H9 (cell line): ENCODE data around the gene LRP2BP. TPM values are rescaled to one million over a fixed set of nuclear protein-coding genes. Genes with fewer than 3 reads are reported as not detected.
A peak's percentile ranks its signal among the peaks of the same experiment; 100 is the strongest.

Source experiments
- DNase-seq: peaks from one replicate; pipeline ENCODE4 v3.0.0-alpha.2; 2017
- H2AFZ ChIP-seq: one replicate; pipeline ENCODE4 v1.6.1; 2013; ENCODE audit warnings: mild to moderate bottlenecking, low read length, control low read depth, moderate library complexity
- H2AK5ac ChIP-seq: 2 replicates; pipeline ENCODE4 v1.6.1; 2013; ENCODE audit warnings: low read length, control low read depth, mixed read lengths; ENCODE audit not compliant: insufficient read length
- H2BK120ac ChIP-seq: one replicate; pipeline ENCODE4 v1.6.1; 2013; ENCODE audit warnings: low read depth, mild to moderate bottlenecking, low read length, control low read depth, inconsistent platforms; ENCODE audit not compliant: poor library complexity, severe bottlenecking
- H2BK12ac ChIP-seq: 2 replicates; pipeline ENCODE4 v1.6.1; 2013; ENCODE audit warnings: low read length, control low read depth, mixed read lengths, low read depth; ENCODE audit not compliant: insufficient read length
- H2BK15ac ChIP-seq: 2 replicates; pipeline ENCODE4 v1.6.1; 2013; ENCODE audit warnings: low read depth, low read length, control low read depth
- H2BK20ac ChIP-seq: one replicate; pipeline ENCODE4 v1.6.1; 2013; ENCODE audit warnings: low read depth, mild to moderate bottlenecking, low read length, control low read depth, inconsistent platforms; ENCODE audit not compliant: poor library complexity, severe bottlenecking
- H2BK5ac ChIP-seq: 2 replicates; pipeline ENCODE4 v1.6.1; 2013; ENCODE audit warnings: low read length, control low read depth, mixed read lengths; ENCODE audit not compliant: insufficient read length
- H3K14ac ChIP-seq: 2 replicates; pipeline ENCODE4 v1.6.1; 2013; ENCODE audit warnings: low read length, control low read depth; ENCODE audit not compliant: insufficient read depth
- H3K18ac ChIP-seq: 2 replicates; pipeline ENCODE4 v1.6.1; 2013; ENCODE audit warnings: low read depth, mild to moderate bottlenecking, mixed read lengths, low read length, control low read depth; ENCODE audit not compliant: insufficient read length
- H3K23ac ChIP-seq: 2 replicates; pipeline ENCODE4 v1.6.1; 2013; ENCODE audit warnings: low read length, control low read depth, mixed read lengths, low read depth; ENCODE audit not compliant: insufficient read length
- H3K23me2 ChIP-seq: 2 replicates; pipeline ENCODE4 v1.6.1; 2013; ENCODE audit warnings: low read depth, mild to moderate bottlenecking, mixed read lengths, low read length, control low read depth; ENCODE audit not compliant: insufficient read length, poor library complexity, severe bottlenecking
- H3K27ac ChIP-seq: 2 replicates; pipeline ENCODE4 v1.5.1; 2013; ENCODE audit warnings: low read length, control low read depth, mixed read lengths, low read depth; ENCODE audit not compliant: insufficient read length
- H3K27me3 ChIP-seq: 2 replicates; pipeline ENCODE4 v1.6.1; 2013; ENCODE audit warnings: low read length, control low read depth, inconsistent platforms; ENCODE audit not compliant: insufficient read depth
- H3K4ac ChIP-seq: 2 replicates; pipeline ENCODE4 v1.6.1; 2013; ENCODE audit warnings: low read depth, mild to moderate bottlenecking, control low read depth, inconsistent platforms, low read length, moderate library complexity
- H3K4me1 ChIP-seq: 2 replicates; pipeline ENCODE4 v1.6.1; 2013; ENCODE audit warnings: low read length, control low read depth, inconsistent platforms; ENCODE audit not compliant: insufficient read depth
- H3K4me2 ChIP-seq: 2 replicates; pipeline ENCODE4 v1.6.1; 2013; ENCODE audit warnings: low read length, control low read depth, mixed read lengths; ENCODE audit not compliant: insufficient read length, insufficient read depth
- H3K56ac ChIP-seq: 2 replicates; pipeline ENCODE4 v1.6.1; 2013; ENCODE audit warnings: low read depth, mild to moderate bottlenecking, mixed read lengths, low read length, control low read depth; ENCODE audit not compliant: insufficient read length
- H3K79me1 ChIP-seq: 2 replicates; pipeline ENCODE4 v1.6.1; 2013; ENCODE audit warnings: low read depth, mild to moderate bottlenecking, moderate library complexity, low read length, control low read depth, inconsistent platforms; ENCODE audit not compliant: insufficient read depth, poor library complexity, severe bottlenecking
- H3K79me2 ChIP-seq: 2 replicates; pipeline ENCODE4 v1.6.1; 2013; ENCODE audit warnings: low read length, control low read depth, inconsistent platforms; ENCODE audit not compliant: insufficient read depth
- H3K9ac ChIP-seq: 2 replicates; pipeline ENCODE4 v1.6.1; 2013; ENCODE audit warnings: low read length, control low read depth, mixed read lengths; ENCODE audit not compliant: insufficient read length; ENCODE audit errors: extremely low read depth
- H3K9me3 ChIP-seq: one replicate; pipeline ENCODE4 v1.6.1; 2013; ENCODE audit warnings: low read depth, low read length, inconsistent platforms; ENCODE audit not compliant: control insufficient read depth
- H3T11ph ChIP-seq: one replicate; pipeline ENCODE4 v1.6.1; 2013; ENCODE audit warnings: mild to moderate bottlenecking, low read length, control low read depth, inconsistent platforms
- H4K20me1 ChIP-seq: one replicate; pipeline ENCODE4 v1.6.1; 2013; ENCODE audit not compliant: control insufficient read depth, insufficient read length, insufficient read depth
- H4K5ac ChIP-seq: 2 replicates; pipeline ENCODE4 v1.6.1; 2013; ENCODE audit warnings: low read depth, mild to moderate bottlenecking, mixed read lengths, low read length, control low read depth; ENCODE audit not compliant: insufficient read length
- H4K8ac ChIP-seq: replicated peaks from 2 replicates; pipeline ENCODE4 v1.6.1; 2013; ENCODE audit warnings: low read length, control low read depth, mixed read lengths, low read depth; ENCODE audit not compliant: insufficient read length
- H4K91ac ChIP-seq: 2 replicates; pipeline ENCODE4 v1.6.1; 2013; ENCODE audit warnings: low read depth, mild to moderate bottlenecking, moderate library complexity, mixed read lengths, low read length, control low read depth; ENCODE audit not compliant: insufficient read length
- H3K27ac Mint-ChIP-seq, 3 experiments: 2 replicates in 2 of 3; 3 replicates in 1 of 3; pipeline ENCODE4 v1.8.0; 2020 to 2021; ENCODE audit warnings: mixed read lengths in 3 of 3, mild to moderate bottlenecking in 1 of 3, moderate library complexity in 1 of 3
- H3K27me3 Mint-ChIP-seq: 2 replicates; pipeline ENCODE4 v1.8.0; 2021; ENCODE audit warnings: low read depth, mild to moderate bottlenecking, moderate library complexity, mixed read lengths
- H3K36me3 Mint-ChIP-seq, 3 experiments: 2 replicates in 2 of 3; 3 replicates in 1 of 3; pipeline ENCODE4 v1.8.0; 2020 to 2021; ENCODE audit warnings: low read depth in 3 of 3, mixed read lengths in 3 of 3; ENCODE audit not compliant: insufficient read depth in 1 of 3
- H3K4me1 Mint-ChIP-seq, 2 experiments: 2 replicates each; pipeline ENCODE4 v1.8.0; 2020; ENCODE audit warnings: mixed read lengths in 2 of 2
- H3K4me3 Mint-ChIP-seq, 2 experiments: 2 replicates in 1 of 2; 3 replicates in 1 of 2; pipeline ENCODE4 v1.8.0; 2020 to 2021; ENCODE audit warnings: mild to moderate bottlenecking in 2 of 2, mixed read lengths in 2 of 2, moderate library complexity in 1 of 2
- H3K9me3 Mint-ChIP-seq, 2 experiments: 2 replicates in 1 of 2; 3 replicates in 1 of 2; pipeline ENCODE4 v1.8.0; 2020; ENCODE audit warnings: mild to moderate bottlenecking in 2 of 2, mixed read lengths in 2 of 2, moderate library complexity in 1 of 2
- CTCF ChIP-seq: fragments of 200-600 bp; sonication (generic); conservative IDR thresholded peaks from 3 replicates; pipeline ENCODE4 v1.8.0; 2021; ENCODE audit warnings: antibody characterized with exemption, mild to moderate bottlenecking
- WGBS: extraction: QIAGEN DNeasy Blood & Tissue Kit; methylation state at CpG from one replicate; pipeline ENCODE4 v1.1.7; 2013; ENCODE audit warnings: missing lambda C conversion rate, low lambda C conversion rate, mixed read lengths; ENCODE audit not compliant: insufficient read length; ENCODE audit errors: extremely low coverage; 5-methylcytosine and 5-hydroxymethylcytosine counted together
- total RNA-seq: library from RNA; stranded (reverse); gene quantifications from 2 replicates; pipeline ENCODE4 v1.2.1, GENCODE V29; 2021

LRP2BP gene
- total RNA-seq, 1 experiment from 2014 or later, result 0.46 TPM

DNA sequence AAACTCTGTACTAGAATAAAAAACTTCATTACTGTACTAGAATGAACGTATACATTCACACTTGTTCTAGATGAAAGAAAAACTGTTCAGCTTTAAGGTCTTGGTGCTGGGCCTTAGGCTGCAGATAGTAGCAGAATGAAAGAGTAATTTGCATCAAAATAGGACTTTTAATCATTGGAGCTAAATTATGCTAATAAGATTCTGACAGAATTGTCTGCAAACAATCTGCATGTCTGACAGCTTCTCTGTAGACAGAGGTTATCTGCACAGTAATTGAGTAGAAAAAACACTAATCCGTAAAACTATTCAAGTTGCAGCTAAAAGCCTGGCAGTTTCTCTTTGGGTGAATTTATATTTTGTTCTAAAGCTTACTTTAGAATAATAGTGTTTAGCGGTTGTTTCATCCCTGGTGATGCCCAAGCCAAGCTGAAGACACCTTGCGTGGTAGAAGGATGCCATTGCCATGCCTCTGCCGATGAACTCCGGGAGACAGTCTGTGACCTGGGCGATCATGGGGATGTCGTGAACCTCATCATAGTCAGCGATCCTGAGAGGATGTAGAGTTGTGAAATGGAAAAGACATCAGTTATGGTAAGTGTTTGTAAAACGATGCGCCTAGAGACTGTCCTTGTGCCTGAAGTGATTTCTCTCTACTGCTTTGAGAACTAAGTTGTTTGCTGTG lies 25.3 kb downstream of the LRP2BP start:
- H3K27me3 ChIP-seq, result no peaks in the 10 kb centered on the region
- H3T11ph ChIP-seq, result no peak overlapping the region
- WGBS, result no CpG with 5 or more reads among the region's 11 CpGs
- H3K27ac ChIP-seq, result no peak overlapping the region
- no peak overlapping the region for H2BK5ac ChIP-seq
- Mint-ChIP-seq H3K27ac (peak overlapping the region in 1 of 3 experiments; percentile 72; a peak in 2 of 7 replicates), H3K27me3 (no peaks in the 10 kb centered on the region), H3K9me3 (no peaks in the 10 kb centered on the region), H3K4me3 (no peak overlapping the region), H3K36me3 (peaks cover 1 to 13% (median 10%) of the 10 kb centered on the region in 3 experiments; a peak in 4 of 7 replicates), H3K4me1 (peaks cover 7 to 10% of the 10 kb centered on the region in 2 experiments; a peak in 3 of 4 replicates)
- H2BK15ac ChIP-seq, result no peak overlapping the region
- H2AK5ac ChIP-seq, result no peak overlapping the region
- H3K9ac ChIP-seq, result no peak overlapping the region
- H4K8ac ChIP-seq, result no peak overlapping the region
- H3K23ac ChIP-seq, result no peak overlapping the region
- H3K4me1 ChIP-seq, result no peaks in the 10 kb centered on the region; the same call in 1 of the 2 replicates
- no peaks in the 10 kb centered on the region for H3K23me2 ChIP-seq
- no peak overlapping the region for H2BK20ac ChIP-seq
- H3K4ac ChIP-seq, result no peak overlapping the region
- H4K91ac ChIP-seq, result no peak overlapping the region
- H3K18ac ChIP-seq, result no peak overlapping the region
- H3K79me2 ChIP-seq, result no peaks in the 10 kb centered on the region
- no peak overlapping the region for H3K56ac ChIP-seq
- TF ChIP-seq CTCF, result no peak
- no peak overlapping the region for H3K14ac ChIP-seq
- H3K4me2 ChIP-seq, result no peak overlapping the region
- DNase-seq, result no peak
- no peak overlapping the region for H2BK12ac ChIP-seq
- no peak overlapping the region for H2BK120ac ChIP-seq
- no peak overlapping the region for H2AFZ ChIP-seq
- no peaks in the 10 kb centered on the region for H4K20me1 ChIP-seq
- H4K5ac ChIP-seq, result no peak overlapping the region
- H3K79me1 ChIP-seq, result no peaks in the 10 kb centered on the region
- H3K9me3 ChIP-seq, result no peaks in the 10 kb centered on the region
